Right forelimb (tissue), 1 donor: ENCODE results near the gene EFNA3.
A peak's percentile ranks its signal among the peaks of the same experiment; 100 is the strongest.

Source experiments
- DNase-seq: peaks from one replicate; pipeline ENCODE4 v3.0.0-alpha.2; 2018

EFNA3 gene

GRCh38 chr1:155078469-155079209, at the start of gene EFNA3:
Gene EFNA3 (plus strand): TSS chr1:155078837. CDS start chr1:155078942, 105 bp downstream.
- DNase-seq = peak; percentile 86

GRCh38 chr1:155029513-155030242, 49.0 kb upstream of the EFNA3 start:
- DNase-seq = no peak

GRCh38 chr1:155030243-155030795, 48.3 kb upstream of the EFNA3 start:
- DNase-seq = no peak

- no peak for DNase-seq
Measured at GRCh38 chr1:155030899-155031298, 47.7 kb upstream of the EFNA3 start.

- no peak for DNase-seq
Measured at GRCh38 chr1:155032886-155033285, 45.8 kb upstream of the EFNA3 start.

GRCh38 chr1:155033524-155033923, 45.1 kb upstream of the EFNA3 start, which contains the start of the genes DCST1 and DCST2:
Gene DCST1 (plus strand): TSS chr1:155033824. CDS start chr1:155034037, 213 bp downstream.
Gene DCST2 (minus strand): TSS chr1:155033781. CDS start chr1:155033701, 80 bp downstream.
- DNase-seq = no peak

GRCh38 chr1:155034318-155035208, 44.1 kb upstream of the EFNA3 start:
- DNase-seq = no peak

- no peak for DNase-seq
Measured at GRCh38 chr1:155035936-155036335, 42.7 kb upstream of the EFNA3 start.

- no peak for DNase-seq
Measured at GRCh38 chr1:155037043-155037442, 41.6 kb upstream of the EFNA3 start.

GRCh38 chr1:155037851-155038441, 40.7 kb upstream of the EFNA3 start:
- DNase-seq = no peak

- DNase-seq = no peak
Measured at GRCh38 chr1:155038602-155039307, 39.9 kb upstream of the EFNA3 start.

GRCh38 chr1:155039308-155039669, 39.3 kb upstream of the EFNA3 start:
- DNase-seq = no peak

- no peak for DNase-seq
Measured at GRCh38 chr1:155040358-155041093, 38.1 kb upstream of the EFNA3 start.

GRCh38 chr1:155042789-155043188, 35.8 kb upstream of the EFNA3 start:
- no peak for DNase-seq

GRCh38 chr1:155043301-155043702, 35.3 kb upstream of the EFNA3 start:
- no peak for DNase-seq

GRCh38 chr1:155043793-155044192, 34.8 kb upstream of the EFNA3 start:
- DNase-seq = no peak

GRCh38 chr1:155044365-155044764, 34.3 kb upstream of the EFNA3 start:
- no peak for DNase-seq

GRCh38 chr1:155044812-155045657, 33.6 kb upstream of the EFNA3 start:
- peak; percentile 69 for DNase-seq

GRCh38 chr1:155048449-155049334, 29.9 kb upstream of the EFNA3 start:
- no peak for DNase-seq
